SK-N-SH treated with all-trans-retinoic acid at 6 μM for 48 hours (cell line): ENCODE measurements around the gene ZNF346.

Experiments used
- ATAC-seq: fragments of 200-7000 bp; cut with Tn5 transposase; 3 replicates; pipeline ENCODE4 v1.9.1; 2020; ENCODE audit warnings: mild to moderate bottlenecking, moderate library complexity
- ARNTL ChIP-seq: fragments of 450-650 bp; formaldehyde crosslinking; IDR thresholded peaks from 2 replicates; pipeline ENCODE4 v1.5.0; 2020; ENCODE audit warnings: low read depth, mild to moderate bottlenecking, moderate library complexity, borderline replicate concordance
- BACH2 ChIP-seq: fragments of 250-450 bp; sonication (Bioruptor Pico); IDR thresholded peaks from 2 replicates; pipeline ENCODE4 v1.9.0; 2021; ENCODE audit warnings: mild to moderate bottlenecking, borderline replicate concordance
- CREB5 ChIP-seq: fragments of 250-450 bp; sonication (Bioruptor Pico); IDR thresholded peaks from 2 replicates; pipeline ENCODE4 v1.5.1; 2020; ENCODE audit warnings: low read depth, mild to moderate bottlenecking, moderate library complexity
- CSDC2 ChIP-seq: fragments of 250-450 bp; sonication (Bioruptor Pico); IDR thresholded peaks from 2 replicates; pipeline ENCODE4 v1.5.0; 2020; ENCODE audit warnings: mild to moderate bottlenecking, moderate library complexity
- CSRNP3 ChIP-seq: fragments of 250-450 bp; sonication (Bioruptor Pico); IDR thresholded peaks from 2 replicates; pipeline ENCODE4 v1.5.1; 2021; ENCODE audit warnings: mild to moderate bottlenecking, moderate library complexity
- ESRRG ChIP-seq: fragments of 250-450 bp; sonication (Bioruptor Pico); IDR thresholded peaks from 2 replicates; pipeline ENCODE4 v1.6.1; 2021; ENCODE audit warnings: mild to moderate bottlenecking
- GLIS3 ChIP-seq: fragments of 250-450 bp; sonication (Bioruptor Pico); IDR thresholded peaks from 2 replicates; pipeline ENCODE4 v1.5.0; 2020; ENCODE audit warnings: mild to moderate bottlenecking, moderate library complexity
- ISL1 ChIP-seq: fragments of 250-450 bp; sonication (Bioruptor Pico); IDR thresholded peaks from 2 replicates; pipeline ENCODE4 v2.1.2; 2022; ENCODE audit warnings: mild to moderate bottlenecking, moderate library complexity
- OSR1 ChIP-seq: fragments of 250-450 bp; sonication (Bioruptor Pico); IDR thresholded peaks from 2 replicates; pipeline ENCODE4 v1.8.0; 2022; ENCODE audit warnings: moderate library complexity, mild to moderate bottlenecking, inconsistent platforms
- PATZ1 ChIP-seq: fragments of 250-450 bp; sonication (Bioruptor Pico); IDR thresholded peaks from 2 replicates; pipeline ENCODE4 v1.8.0; 2020; ENCODE audit warnings: mild to moderate bottlenecking, moderate library complexity, borderline replicate concordance
- POU6F1 ChIP-seq: fragments of 250-450 bp; sonication (Bioruptor Pico); IDR thresholded peaks from 2 replicates; pipeline ENCODE4 v1.8.0; 2021; ENCODE audit warnings: low read depth, mild to moderate bottlenecking, moderate library complexity, borderline replicate concordance
- PPARA ChIP-seq: fragments of 250-450 bp; sonication (Bioruptor Pico); IDR thresholded peaks from 2 replicates; pipeline ENCODE4 v1.5.0; 2020; ENCODE audit warnings: mild to moderate bottlenecking, borderline replicate concordance
- RARB ChIP-seq: fragments of 250-450 bp; sonication (Bioruptor Pico); IDR thresholded peaks from 2 replicates; pipeline ENCODE4 v1.8.0; 2021; ENCODE audit warnings: mild to moderate bottlenecking, moderate library complexity
- SNAI2 ChIP-seq: fragments of 250-450 bp; sonication (Bioruptor Pico); IDR thresholded peaks from 2 replicates; pipeline ENCODE4 v1.5.0; 2020; ENCODE audit warnings: mild to moderate bottlenecking, moderate library complexity
- TCF4 ChIP-seq: fragments of 250-450 bp; sonication (Bioruptor Pico); IDR thresholded peaks from 2 replicates; pipeline ENCODE4 v1.8.0; 2021; ENCODE audit warnings: mild to moderate bottlenecking, moderate library complexity, borderline replicate concordance
- TOX ChIP-seq: fragments of 250-450 bp; sonication (Bioruptor Pico); IDR thresholded peaks from 2 replicates; pipeline ENCODE4 v1.8.0; 2021; ENCODE audit warnings: mild to moderate bottlenecking, moderate library complexity, borderline replicate concordance
- TSHZ2 ChIP-seq: fragments of 250-450 bp; sonication (Bioruptor Pico); IDR thresholded peaks from 2 replicates; pipeline ENCODE4 v1.5.0; 2020; ENCODE audit warnings: mild to moderate bottlenecking, moderate library complexity
- ZFP30 ChIP-seq: fragments of 450-650 bp; formaldehyde crosslinking; IDR thresholded peaks from 2 replicates; pipeline ENCODE4 v1.5.0; 2022; ENCODE audit warnings: mild to moderate bottlenecking, moderate library complexity
- ZNF565 ChIP-seq: fragments of 450-650 bp; formaldehyde crosslinking; conservative IDR thresholded peaks from 2 replicates; pipeline ENCODE4 v1.5.0; 2020; ENCODE audit warnings: low read depth, mild to moderate bottlenecking, moderate library complexity
- ZNF70 ChIP-seq: fragments of 450-650 bp; formaldehyde crosslinking; IDR thresholded peaks from 2 replicates; pipeline ENCODE4 v1.5.0; 2020; ENCODE audit warnings: mild to moderate bottlenecking, moderate library complexity
- ZNF8 ChIP-seq: fragments of 450-650 bp; formaldehyde crosslinking; IDR thresholded peaks from 2 replicates; pipeline ENCODE4 v1.5.0; 2020; ENCODE audit warnings: mild to moderate bottlenecking, moderate library complexity

The ZNF346 gene

GRCh38 chr5:176985516-176985915 is 37.0 kb upstream of the ZNF346 start:
- no peak for ATAC-seq
- TF ChIP-seq ZNF70 (CRISPR knock-in tag) (no peak), TCF4 (CRISPR knock-in tag) (no peak), SNAI2 (no peak), PATZ1 (CRISPR knock-in tag) (no peak), GLIS3 (CRISPR knock-in tag) (no peak), RARB (CRISPR knock-in tag) (no peak), ARNTL (CRISPR knock-in tag) (no peak), ESRRG (CRISPR knock-in tag) (no peak), ZNF8 (CRISPR knock-in tag) (no peak), CREB5 (CRISPR knock-in tag) (no peak), TSHZ2 (CRISPR knock-in tag) (no peak), POU6F1 (no peak), CSRNP3 (CRISPR knock-in tag) (no peak), ZFP30 (no peak), CSDC2 (no peak)

GRCh38 chr5:176986280-176986679 is 36.2 kb upstream of the ZNF346 start:
- TF ChIP-seq TOX (CRISPR knock-in tag) (no peak), CSDC2 (no peak), OSR1 (CRISPR knock-in tag) (no peak), CREB5 (CRISPR knock-in tag) (no peak), ZFP30 (no peak), CSRNP3 (CRISPR knock-in tag) (no peak), ZNF70 (CRISPR knock-in tag) (no peak)
- no peak for ATAC-seq

GRCh38 chr5:176987583-176987982 is 34.9 kb upstream of the ZNF346 start:
- ATAC-seq: no peak
- TF ChIP-seq TOX (CRISPR knock-in tag): no peak
- no peak for TF ChIP-seq BACH2 (CRISPR knock-in tag)
- no peak for TF ChIP-seq ZNF565 (CRISPR knock-in tag)
- no peak for TF ChIP-seq TCF4 (CRISPR knock-in tag)
- TF ChIP-seq OSR1 (CRISPR knock-in tag): no peak
- TF ChIP-seq SNAI2: no peak
- no peak for TF ChIP-seq ESRRG (CRISPR knock-in tag)
- TF ChIP-seq CSDC2: no peak
- no peak for TF ChIP-seq POU6F1
- no peak for TF ChIP-seq TSHZ2 (CRISPR knock-in tag)
- no peak for TF ChIP-seq PPARA (CRISPR knock-in tag)
- TF ChIP-seq ISL1 (CRISPR knock-in tag): no peak
